GM18511 (cell line): ENCODE measurements around the gene RSRC1.
"Not testable (repeated sequence)": the region's sequence is repeated elsewhere in the genome, so short reads cannot be mapped to it uniquely, and the experiment has no call there.

Experiments used
- ATAC-seq: cut with Tn5 transposase; IDR thresholded peaks from one replicate; pipeline ENCODE4 v1.9.1; 2021; ENCODE audit warnings: mild to moderate bottlenecking, moderate library complexity; ENCODE audit not compliant: unreplicated experiment

RSRC1 gene

GRCh38 chr3:158381262-158381868 is 271.5 kb downstream of the RSRC1 start:
- ATAC-seq = no peak

- ATAC-seq = no peak
Observed at GRCh38 chr3:158382479-158382878, 272.6 kb downstream of the RSRC1 start.

- ATAC-seq = peak; percentile 69
Observed at GRCh38 chr3:158384019-158384418, 274.1 kb downstream of the RSRC1 start.

GRCh38 chr3:158395421-158395820 is 285.5 kb downstream of the RSRC1 start:
- no peak for ATAC-seq

GRCh38 chr3:158402590-158402989 is 292.7 kb downstream of the RSRC1 start:
- ATAC-seq = no peak

GRCh38 chr3:158403013-158403412 is 293.1 kb downstream of the RSRC1 start:
- no peak for ATAC-seq

- no peak for ATAC-seq
Observed at GRCh38 chr3:158404131-158404718, 294.3 kb downstream of the RSRC1 start.

GRCh38 chr3:158405507-158405906 is 295.6 kb downstream of the RSRC1 start:
- no peak for ATAC-seq

- ATAC-seq = no peak
Observed at GRCh38 chr3:158407844-158408517, 298.1 kb downstream of the RSRC1 start.

- ATAC-seq = not testable (repeated sequence)
Observed at GRCh38 chr3:158408518-158408897, 298.6 kb downstream of the RSRC1 start.

- ATAC-seq = no peak
Observed at GRCh38 chr3:158418035-158418434, 308.1 kb downstream of the RSRC1 start.

GRCh38 chr3:158419820-158420653 is 310.1 kb downstream of the RSRC1 start:
- ATAC-seq = peak; percentile 32

GRCh38 chr3:158420654-158421396 is 310.9 kb downstream of the RSRC1 start:
- peak; percentile 98 for ATAC-seq

GRCh38 chr3:158430448-158430847 is 320.6 kb downstream of the RSRC1 start:
- no peak for ATAC-seq

- no peak for ATAC-seq
Observed at GRCh38 chr3:158430968-158431367, 321.1 kb downstream of the RSRC1 start.

GRCh38 chr3:158431829-158432228 is 321.9 kb downstream of the RSRC1 start:
- no peak for ATAC-seq

GRCh38 chr3:158434412-158435038 is 324.6 kb downstream of the RSRC1 start:
- peak; percentile 92 for ATAC-seq

- ATAC-seq = peak; percentile 98
Observed at GRCh38 chr3:158443632-158444031, 333.7 kb downstream of the RSRC1 start.

GRCh38 chr3:158447408-158447807 is 337.5 kb downstream of the RSRC1 start:
- no peak for ATAC-seq

GRCh38 chr3:158451405-158452055 is 341.6 kb downstream of the RSRC1 start:
- no peak for ATAC-seq
